Measurements from ENCODE around the gene RALB.

Gene RALB

GRCh38 chr2:120336749-120337148 lies 84.1 kb downstream of the RALB start:
- no peak for DNase-seq (ENCODE audit: extremely low read depth, low read depth)
- TF ChIP-seq, protein P1, sequence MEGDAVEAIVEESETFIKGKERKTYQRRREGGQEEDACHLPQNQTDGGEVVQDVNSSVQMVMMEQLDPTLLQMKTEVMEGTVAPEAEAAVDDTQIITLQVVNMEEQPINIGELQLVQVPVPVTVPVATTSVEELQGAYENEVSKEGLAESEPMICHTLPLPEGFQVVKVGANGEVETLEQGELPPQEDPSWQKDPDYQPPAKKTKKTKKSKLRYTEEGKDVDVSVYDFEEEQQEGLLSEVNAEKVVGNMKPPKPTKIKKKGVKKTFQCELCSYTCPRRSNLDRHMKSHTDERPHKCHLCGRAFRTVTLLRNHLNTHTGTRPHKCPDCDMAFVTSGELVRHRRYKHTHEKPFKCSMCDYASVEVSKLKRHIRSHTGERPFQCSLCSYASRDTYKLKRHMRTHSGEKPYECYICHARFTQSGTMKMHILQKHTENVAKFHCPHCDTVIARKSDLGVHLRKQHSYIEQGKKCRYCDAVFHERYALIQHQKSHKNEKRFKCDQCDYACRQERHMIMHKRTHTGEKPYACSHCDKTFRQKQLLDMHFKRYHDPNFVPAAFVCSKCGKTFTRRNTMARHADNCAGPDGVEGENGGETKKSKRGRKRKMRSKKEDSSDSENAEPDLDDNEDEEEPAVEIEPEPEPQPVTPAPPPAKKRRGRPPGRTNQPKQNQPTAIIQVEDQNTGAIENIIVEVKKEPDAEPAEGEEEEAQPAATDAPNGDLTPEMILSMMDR (IDR thresholded peaks at IDR 0.05; ENCODE audit: low read depth, low read length), result no peak

DNA sequence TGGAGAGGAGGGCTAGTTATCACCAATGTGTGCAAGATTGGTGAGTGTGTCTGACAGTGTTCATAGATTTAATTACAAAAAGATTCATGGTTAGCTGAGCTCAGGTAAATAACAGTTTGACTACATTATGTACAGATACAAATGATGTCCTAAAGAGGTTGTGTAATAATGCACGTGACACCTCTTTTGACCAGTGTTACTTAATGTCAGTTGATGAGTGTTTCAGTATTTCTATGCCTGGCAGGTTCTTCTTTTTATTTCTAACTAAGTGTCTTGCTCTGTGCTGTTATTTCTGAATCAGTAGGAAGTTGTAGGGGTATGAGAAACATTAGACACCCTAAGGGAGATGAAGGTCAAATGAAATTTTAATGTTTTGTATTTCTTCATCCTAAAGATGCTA lies 85.4 kb downstream of the RALB start:
- TF ChIP-seq, protein P1 (IDR thresholded peaks at IDR 0.05; ENCODE audit: low read depth, low read length), result no peak
- DNase-seq (ENCODE audit: extremely low read depth, low read depth), result no peak

GRCh38 chr2:120341977-120342376 lies 89.3 kb downstream of the RALB start:
- no peak for DNase-seq (ENCODE audit: extremely low read depth, low read depth)
- TF ChIP-seq, protein P1 (IDR thresholded peaks at IDR 0.05; ENCODE audit: low read depth, low read length), result no peak

- DNase-seq (ENCODE audit: extremely low read depth, low read depth), result no peak
- TF ChIP-seq, protein P1 (IDR thresholded peaks at IDR 0.05; ENCODE audit: low read depth, low read length), result no peak
Observed at GRCh38 chr2:120342446-120342845, 89.8 kb downstream of the RALB start.

DNA sequence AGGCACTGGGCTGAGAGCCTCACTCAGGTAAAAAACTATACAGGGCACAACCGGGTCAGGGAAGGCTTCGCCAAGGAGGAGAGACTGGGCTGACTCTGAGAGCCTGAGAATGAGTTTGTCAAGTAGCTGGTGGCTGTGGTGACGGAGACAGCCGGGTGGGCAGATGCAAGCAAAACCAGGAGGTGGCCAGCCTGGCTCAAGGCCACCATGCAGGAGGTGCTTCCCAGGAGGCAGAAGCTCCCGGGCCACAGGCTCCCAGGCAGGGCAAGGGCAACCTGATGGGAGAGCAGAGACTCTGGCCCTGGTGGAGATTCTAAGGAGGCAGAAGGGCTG lies 90.4 kb downstream of the RALB start:
- TF ChIP-seq, protein P1 (IDR thresholded peaks at IDR 0.05; ENCODE audit: low read depth, low read length), result no peak
- no peak for DNase-seq (ENCODE audit: extremely low read depth, low read depth)

DNA sequence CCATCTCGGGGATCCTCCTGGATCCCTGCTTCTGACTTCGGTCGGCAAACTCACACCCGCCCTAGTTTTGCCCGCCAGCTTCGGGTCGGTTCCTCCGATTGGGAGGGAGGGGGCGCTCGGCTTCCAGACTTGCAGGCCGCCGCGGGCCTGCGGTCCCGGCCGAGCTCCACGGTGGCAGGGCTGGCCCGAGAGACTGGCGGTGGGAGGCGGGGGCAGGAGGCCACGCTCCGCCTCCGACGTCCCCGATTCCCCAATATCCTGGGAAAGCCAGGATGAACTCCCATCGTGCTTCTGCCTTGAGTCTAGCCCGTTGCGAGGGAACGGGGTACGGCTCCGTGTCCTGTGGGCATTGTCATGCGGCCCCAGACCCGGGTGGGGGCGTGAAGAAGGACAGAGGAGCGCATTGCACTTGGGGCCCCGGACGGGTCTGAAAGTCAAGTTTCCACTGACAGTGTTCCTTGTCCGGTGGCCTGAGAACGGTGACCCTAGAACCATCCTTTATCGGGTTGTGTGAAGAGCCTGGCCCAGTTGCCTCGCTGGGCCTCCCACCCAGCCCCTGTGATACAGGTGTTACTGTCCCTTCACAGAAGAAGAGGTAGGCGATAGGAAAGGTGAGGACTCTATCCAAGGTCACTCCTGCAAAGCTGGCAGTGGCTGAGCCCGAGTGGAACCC lies 90.9 kb downstream of the RALB start:
- TF ChIP-seq, protein P1 (IDR thresholded peaks at IDR 0.05; ENCODE audit: low read depth, low read length), result peak; percentile 75

More for the DNA sequence above, 90.9 kb downstream of the RALB start:
- DNase-seq (ENCODE audit: extremely low read depth, low read depth), result peak; percentile 42
